ENCODE measurements around the gene CDH4.

Gene CDH4

GRCh38 chr20:61280217-61280980, 28.3 kb downstream of the CDH4 start:
- no peak for TF ChIP-seq CTCF (IDR thresholded peaks at IDR 0.05; ENCODE audit: insufficient read depth, low read length, missing control alignments)
- ChIA-PET POLR2A (no interaction called here), CTCF (no interaction called here)
- DNase-seq (ENCODE audit: low read depth, low spot score), result no peak
- no peak overlapping the region for H3K4me3 ChIP-seq (ENCODE audit: low read depth, low read length)

GRCh38 chr20:61281286-61281795, 29.3 kb downstream of the CDH4 start:
- ChIA-PET POLR2A (no interaction called here), CTCF (no interaction called here)

GRCh38 chr20:61284752-61285151, 32.7 kb downstream of the CDH4 start:
- POLR2A ChIA-PET, result no interaction called here
- H3K4me3 ChIP-seq (ENCODE audit: low read depth, low read length), result no peak overlapping the region
- no peak for DNase-seq (ENCODE audit: low read depth, low spot score)
- no peak for TF ChIP-seq CTCF (IDR thresholded peaks at IDR 0.05; ENCODE audit: insufficient read depth, low read length, missing control alignments)
- CTCF ChIA-PET, result no interaction called here

More at GRCh38 chr20:61281286-61281795, 29.3 kb downstream of the CDH4 start:
- H3K4me3 ChIP-seq (ENCODE audit: low read depth, low read length), result no peak overlapping the region
- TF ChIP-seq CTCF (IDR thresholded peaks at IDR 0.05; ENCODE audit: insufficient read depth, low read length, missing control alignments), result no peak
- no peak for DNase-seq (ENCODE audit: low read depth, low spot score)

GRCh38 chr20:61285152-61285645, 33.1 kb downstream of the CDH4 start:
- TF ChIP-seq CTCF (IDR thresholded peaks at IDR 0.05; ENCODE audit: insufficient read depth, low read length, missing control alignments), result no peak
- CTCF ChIA-PET, result no interaction called here
- POLR2A ChIA-PET, result no interaction called here
- no peak overlapping the region for H3K4me3 ChIP-seq (ENCODE audit: low read depth, low read length)
- no peak for DNase-seq (ENCODE audit: low read depth, low spot score)

- POLR2A ChIA-PET, result no interaction called here
- TF ChIP-seq CTCF (IDR thresholded peaks at IDR 0.05; ENCODE audit: insufficient read depth, low read length, missing control alignments), result no peak
- DNase-seq (ENCODE audit: low read depth, low spot score), result no peak
- CTCF ChIA-PET, result interaction anchor here (0.9 kb wide), 1 partner anchor 22 kb away, joined by 3 read pairs; no protein-coding TSS in a partner anchor
- no peak overlapping the region for H3K4me3 ChIP-seq (ENCODE audit: low read depth, low read length)
Observed at GRCh38 chr20:61285691-61286090, 33.6 kb downstream of the CDH4 start.

- ChIA-PET POLR2A (no interaction called here), CTCF (no interaction called here)
- no peak for DNase-seq (ENCODE audit: low read depth, low spot score)
- no peak for TF ChIP-seq CTCF (IDR thresholded peaks at IDR 0.05; ENCODE audit: insufficient read depth, low read length, missing control alignments)
- H3K4me3 ChIP-seq (ENCODE audit: low read depth, low read length), result no peak overlapping the region
Observed at GRCh38 chr20:61287583-61288275, 35.7 kb downstream of the CDH4 start.

All from AG04449 (cell line).